ENCODE results near the gene ADD1.

The ADD1 gene

GRCh38 chr4:2875556-2875955 lies 31.9 kb downstream of the ADD1 start:
- H3K27ac ChIP-seq: no peak overlapping the region

GRCh38 chr4:2878346-2878745 lies 34.7 kb downstream of the ADD1 start:
- TF ChIP-seq ZFX (IDR thresholded peaks at IDR 0.05; ENCODE audit: borderline replicate concordance) (no peak), CTCF (IDR thresholded peaks at IDR 0.05) (no peak)
- no peak overlapping the region for H3K27ac ChIP-seq

More at GRCh38 chr4:2875556-2875955, 31.9 kb downstream of the ADD1 start:
- no peak for TF ChIP-seq ZFX (IDR thresholded peaks at IDR 0.05; ENCODE audit: borderline replicate concordance)
- no peak for TF ChIP-seq CTCF (IDR thresholded peaks at IDR 0.05)

GRCh38 chr4:2879026-2879425 lies 35.4 kb downstream of the ADD1 start:
- TF ChIP-seq ZFX (IDR thresholded peaks at IDR 0.05; ENCODE audit: borderline replicate concordance) (no peak), CTCF (IDR thresholded peaks at IDR 0.05) (no peak)
- H3K27ac ChIP-seq: no peak overlapping the region

GRCh38 chr4:2881431-2881830 lies 37.8 kb downstream of the ADD1 start:
- H3K27ac ChIP-seq: no peak overlapping the region
- no peak for TF ChIP-seq CTCF (IDR thresholded peaks at IDR 0.05)
- no peak for TF ChIP-seq ZFX (IDR thresholded peaks at IDR 0.05; ENCODE audit: borderline replicate concordance)

- no peak overlapping the region for H3K27ac ChIP-seq
- TF ChIP-seq CTCF (IDR thresholded peaks at IDR 0.05) (no peak), ZFX (IDR thresholded peaks at IDR 0.05; ENCODE audit: borderline replicate concordance) (no peak)
Measured at GRCh38 chr4:2882341-2882740, 38.7 kb downstream of the ADD1 start.

- H3K27ac ChIP-seq: no peak overlapping the region
- TF ChIP-seq CTCF (IDR thresholded peaks at IDR 0.05) (no peak), ZFX (IDR thresholded peaks at IDR 0.05; ENCODE audit: borderline replicate concordance) (no peak)
Measured at GRCh38 chr4:2886161-2886560, 42.5 kb downstream of the ADD1 start.

- TF ChIP-seq CTCF (IDR thresholded peaks at IDR 0.05) (no peak), ZFX (IDR thresholded peaks at IDR 0.05; ENCODE audit: borderline replicate concordance) (no peak)
- H3K27ac ChIP-seq: no peak overlapping the region
Measured at GRCh38 chr4:2886622-2887021, 43.0 kb downstream of the ADD1 start.
